Neural progenitor cell (in vitro differentiated cells): ENCODE data around the gene CCDC134.

ENCODE experiments used
- CTCF ChIP-seq: fragments of 200-600 bp; sonication (generic); IDR thresholded peaks from 2 replicates; pipeline ENCODE4 v1.5.1; 2017; ENCODE audit warnings: antibody characterized with exemption, mild to moderate bottlenecking
- EZH2phosphoT487 ChIP-seq: fragments of 200-600 bp; sonication (generic); IDR thresholded peaks from 2 replicates; pipeline ENCODE4 v1.6.1; 2017; ENCODE audit warnings: antibody characterized with exemption

- TF ChIP-seq CTCF (no peak), EZH2phosphoT487 (no peak)
Measured at GRCh38 chr22:41821471-41822316, 21.2 kb downstream of the CCDC134 start.
